DOHH2 (cell line): ENCODE data around the gene MED10.

Experiments
- H3F3A ChIP-seq: fragments of 200-600 bp; sonication (generic), shearing (Covaris generic); 2 replicates; pipeline ENCODE4 v1.6.0; 2016; ENCODE audit warnings: antibody characterized with exemption, mild to moderate bottlenecking; ENCODE audit not compliant: control insufficient read depth, insufficient read depth
- H3K27ac ChIP-seq: fragments of 200-600 bp; sonication (generic); 2 replicates; pipeline ENCODE4 v1.5.1; 2014; ENCODE audit warnings: low read depth, mild to moderate bottlenecking, low read length, moderate library complexity
- H3K27me3 ChIP-seq: fragments of 200-600 bp; sonication (generic); 2 replicates; pipeline ENCODE4 v1.6.1; 2014; ENCODE audit warnings: mild to moderate bottlenecking, low read length, mixed read lengths; ENCODE audit not compliant: control insufficient read depth
- H3K36me3 ChIP-seq: fragments of 200-600 bp; sonication (generic); 2 replicates; pipeline ENCODE4 v1.6.1; 2014; ENCODE audit warnings: mild to moderate bottlenecking, low read length, moderate library complexity, mixed read lengths; ENCODE audit not compliant: control insufficient read depth
- H3K4me1 ChIP-seq: fragments of 200-600 bp; sonication (generic); 2 replicates; pipeline ENCODE4 v1.6.1; 2014; ENCODE audit warnings: mild to moderate bottlenecking, low read length, mixed read lengths; ENCODE audit not compliant: control insufficient read depth
- H3K4me2 ChIP-seq: fragments of 200-600 bp; sonication (generic); 2 replicates; pipeline ENCODE4 v1.6.0; 2014; ENCODE audit warnings: mild to moderate bottlenecking, low read length, moderate library complexity
- H3K4me3 ChIP-seq: fragments of 200-600 bp; sonication (generic); 2 replicates; pipeline ENCODE4 v1.5.1; 2014; ENCODE audit warnings: mild to moderate bottlenecking, low read length, mixed read lengths
- H3K79me2 ChIP-seq: fragments of 200-600 bp; sonication (generic); 2 replicates; pipeline ENCODE4 v1.6.1; 2014; ENCODE audit warnings: mild to moderate bottlenecking, low read length, mixed read lengths; ENCODE audit not compliant: control insufficient read depth
- H3K9me2 ChIP-seq: fragments of 200-600 bp; sonication (generic); replicated peaks from 2 replicates; pipeline ENCODE4 v1.6.1; 2014; ENCODE audit warnings: mild to moderate bottlenecking, low read length, mixed read lengths; ENCODE audit not compliant: control insufficient read depth
- H3K9me3 ChIP-seq: fragments of 200-600 bp; sonication (generic); 2 replicates; pipeline ENCODE4 v1.6.1; 2014; ENCODE audit warnings: antibody characterized with exemption, low read length, mixed read lengths; ENCODE audit not compliant: control insufficient read depth, insufficient read depth
- H4K20me1 ChIP-seq: fragments of 200-600 bp; sonication (generic); 2 replicates; pipeline ENCODE4 v1.6.0; 2014; ENCODE audit warnings: low read depth, mild to moderate bottlenecking, antibody characterized with exemption, low read length, moderate library complexity; ENCODE audit not compliant: control insufficient read depth, insufficient read depth
- CTCF ChIP-seq: fragments of 200-600 bp; sonication (generic); IDR thresholded peaks from one replicate; pipeline ENCODE4 v1.5.1; 2014; ENCODE audit warnings: antibody characterized with exemption, mild to moderate bottlenecking, low read depth, low read length; ENCODE audit not compliant: poor library complexity, severe bottlenecking
- EZH2phosphoT487 ChIP-seq: fragments of 200-600 bp; sonication (generic); IDR thresholded peaks from 2 replicates; pipeline ENCODE4 v1.6.1; 2017; ENCODE audit warnings: borderline replicate concordance, mild to moderate bottlenecking, antibody characterized with exemption, low read length, moderate library complexity, mixed read lengths

Gene MED10

DNA sequence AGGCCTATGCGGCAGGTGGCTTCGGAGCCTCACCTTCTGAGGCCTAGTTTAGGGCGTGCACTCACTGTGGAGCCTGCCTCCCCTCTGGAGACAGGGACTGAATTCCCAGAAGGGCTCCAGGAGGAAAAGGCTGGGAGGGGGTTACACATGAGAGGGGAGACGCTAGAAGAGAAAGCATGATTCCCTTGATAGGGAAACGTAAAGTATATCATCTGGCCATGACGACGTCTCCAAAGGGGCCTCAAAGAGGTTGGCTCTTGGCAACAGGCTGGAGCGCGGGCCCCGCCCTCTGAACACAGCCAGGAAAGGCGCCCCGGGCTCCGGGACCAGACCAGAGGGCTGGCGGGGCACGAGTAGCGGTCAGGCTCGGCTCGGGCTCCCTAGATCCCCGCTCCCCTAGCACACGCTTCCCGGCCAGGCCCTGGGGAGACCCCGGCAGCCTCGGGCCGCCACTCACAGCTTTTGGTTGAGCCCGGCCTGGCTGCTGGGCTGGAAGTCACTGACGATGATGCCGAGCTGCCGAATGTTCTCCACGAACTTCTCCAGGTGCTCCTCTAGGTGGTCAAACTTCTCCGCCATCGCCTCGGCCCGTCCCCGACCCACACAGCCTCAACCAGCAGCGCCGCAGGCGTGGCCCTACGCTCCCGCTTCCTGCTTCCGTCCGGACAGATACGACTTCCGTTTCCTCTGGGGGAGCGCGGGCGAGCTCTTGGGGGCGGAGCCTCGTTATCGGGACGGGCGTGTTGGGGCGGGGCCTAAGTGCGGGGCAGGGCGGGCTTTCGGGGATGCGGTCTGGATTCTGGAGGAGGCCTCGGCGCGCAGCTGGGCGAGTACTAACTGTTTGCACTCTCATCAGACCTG lies at the start of gene MED10:
Gene MED10 (minus strand): TSS at position 643 of the 861 bp plus-strand sequence. CDS start 64 bp downstream, at position 579.
- Histone ChIP-seq H3K9me2 (no peaks in the 10 kb centered on the region), H3K4me1 (peaks cover 27% of the 10 kb centered on the region), H3K4me2 (peak within 1 kb of the TSS; percentile 95), H3K9me3 (no peaks in the 10 kb centered on the region), H3K79me2 (peaks cover 57% of the 10 kb centered on the region), H3K27me3 (no peaks in the 10 kb centered on the region), H4K20me1 (peaks cover 25% of the 10 kb centered on the region; the same call in 1 of the 2 replicates), H3K4me3 (peak within 1 kb of the TSS; percentile 83), H3K36me3 (peaks cover 52% of the 10 kb centered on the region), H3K27ac (peak within 1 kb of the TSS; percentile 36), H3F3A (0 out of 2 replicates have a peak, but pooled peaks cover 3% of the 10 kb centered on the region)
- TF ChIP-seq EZH2phosphoT487, result no peak
- TF ChIP-seq CTCF, result no peak

DNA sequence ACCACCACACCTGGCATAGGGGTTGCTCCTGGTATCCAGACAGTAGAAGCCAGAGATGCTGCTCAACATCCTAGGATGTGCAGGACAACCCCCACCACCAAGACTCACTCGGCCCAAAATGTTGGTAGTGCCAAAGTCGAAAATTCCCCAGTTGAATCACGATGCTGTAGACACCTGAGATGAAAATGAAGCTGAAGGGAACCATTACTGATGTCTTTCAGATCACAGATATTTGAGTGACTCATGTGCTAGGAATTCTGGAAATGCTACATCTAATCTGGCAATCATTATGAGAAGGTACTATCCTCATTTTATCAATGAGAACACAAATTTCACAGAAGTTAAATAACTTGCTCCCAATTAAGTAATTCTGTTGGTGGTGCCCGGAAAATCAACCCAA lies 49.3 kb upstream of the MED10 start:
- Histone ChIP-seq H3F3A (no peaks in the 10 kb centered on the region), H3K4me2 (no peak overlapping the region), H3K79me2 (no peaks in the 10 kb centered on the region), H3K9me2 (no peaks in the 10 kb centered on the region), H3K27ac (no peak overlapping the region), H3K4me1 (no peaks in the 10 kb centered on the region), H3K9me3 (no peaks in the 10 kb centered on the region), H3K36me3 (no peaks in the 10 kb centered on the region), H3K4me3 (no peak overlapping the region), H4K20me1 (no peaks in the 10 kb centered on the region), H3K27me3 (0 out of 2 replicates have a peak, but pooled peaks cover 2% of the 10 kb centered on the region)
- TF ChIP-seq CTCF (no peak), EZH2phosphoT487 (no peak)

- H3K9me2 ChIP-seq, result no peaks in the 10 kb centered on the region
- H3K79me2 ChIP-seq, result no peaks in the 10 kb centered on the region
- no peaks in the 10 kb centered on the region for H3K9me3 ChIP-seq
- no peaks in the 10 kb centered on the region for H3F3A ChIP-seq
- no peak overlapping the region for H3K4me3 ChIP-seq
- H3K36me3 ChIP-seq, result no peaks in the 10 kb centered on the region
- H3K27me3 ChIP-seq, result 0 out of 2 replicates have a peak, but pooled peaks cover 2% of the 10 kb centered on the region
- no peak overlapping the region for H3K27ac ChIP-seq
- no peak overlapping the region for H3K4me2 ChIP-seq
- no peaks in the 10 kb centered on the region for H4K20me1 ChIP-seq
- no peaks in the 10 kb centered on the region for H3K4me1 ChIP-seq
- TF ChIP-seq CTCF, result no peak
- no peak for TF ChIP-seq EZH2phosphoT487
These were observed 46.4 kb upstream of the MED10 start for GRCh38 chr5:6424700-6425099.
